ENCODE results near the gene CRACR2B.

The CRACR2B gene

DNA sequence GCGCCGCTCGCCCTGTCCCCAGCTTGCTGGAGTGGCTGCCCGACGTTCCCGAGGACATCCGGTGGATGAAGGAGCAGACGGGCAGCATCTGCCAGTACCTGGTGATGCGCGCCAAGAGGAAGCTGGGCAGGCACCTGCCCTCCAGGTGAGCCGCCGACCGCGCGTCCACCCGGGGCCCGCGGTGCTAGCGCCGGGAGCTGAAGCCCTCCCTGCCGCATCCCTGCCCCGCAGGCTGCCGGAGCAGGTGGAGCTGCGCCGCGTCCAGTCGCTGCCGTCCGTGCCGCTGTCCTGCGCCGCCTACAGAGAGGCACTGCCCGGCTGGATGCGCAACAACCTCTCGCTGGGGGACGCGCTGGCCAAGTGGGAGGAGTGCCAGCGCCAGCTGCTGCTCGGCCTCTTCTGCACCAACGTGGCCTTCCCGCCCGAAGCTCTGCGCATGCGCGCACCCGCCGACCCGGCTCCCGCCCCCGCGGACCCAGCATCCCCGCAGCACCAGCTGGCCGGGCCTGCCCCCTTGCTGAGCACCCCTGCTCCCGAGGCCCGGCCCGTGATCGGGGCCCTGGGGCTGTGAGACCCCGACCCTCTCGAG is 3.3 kb upstream of the CRACR2B start:
- no peaks in the 10 kb centered on the region for H3K36me3 ChIP-seq (ENCODE audit: control insufficient read depth, insufficient read depth, low read length)
- H3K9ac ChIP-seq, result no peak overlapping the region
- H3K79me2 ChIP-seq, result peaks cover 2% of the 10 kb centered on the region
- H3K4me2 ChIP-seq (ENCODE audit: low read length), result no peak overlapping the region
- no peaks in the 10 kb centered on the region for H3K27me3 ChIP-seq (ENCODE audit: control insufficient read depth, insufficient read depth, low read length)
- H3K27ac ChIP-seq, result no peak overlapping the region
- no peaks in the 10 kb centered on the region for H3K9me3 ChIP-seq (ENCODE audit: control insufficient read depth, low read length)
- no peak overlapping the region for H2AFZ ChIP-seq
- no peaks in the 10 kb centered on the region for H3K4me1 ChIP-seq
- TF ChIP-seq, protein P1, sequence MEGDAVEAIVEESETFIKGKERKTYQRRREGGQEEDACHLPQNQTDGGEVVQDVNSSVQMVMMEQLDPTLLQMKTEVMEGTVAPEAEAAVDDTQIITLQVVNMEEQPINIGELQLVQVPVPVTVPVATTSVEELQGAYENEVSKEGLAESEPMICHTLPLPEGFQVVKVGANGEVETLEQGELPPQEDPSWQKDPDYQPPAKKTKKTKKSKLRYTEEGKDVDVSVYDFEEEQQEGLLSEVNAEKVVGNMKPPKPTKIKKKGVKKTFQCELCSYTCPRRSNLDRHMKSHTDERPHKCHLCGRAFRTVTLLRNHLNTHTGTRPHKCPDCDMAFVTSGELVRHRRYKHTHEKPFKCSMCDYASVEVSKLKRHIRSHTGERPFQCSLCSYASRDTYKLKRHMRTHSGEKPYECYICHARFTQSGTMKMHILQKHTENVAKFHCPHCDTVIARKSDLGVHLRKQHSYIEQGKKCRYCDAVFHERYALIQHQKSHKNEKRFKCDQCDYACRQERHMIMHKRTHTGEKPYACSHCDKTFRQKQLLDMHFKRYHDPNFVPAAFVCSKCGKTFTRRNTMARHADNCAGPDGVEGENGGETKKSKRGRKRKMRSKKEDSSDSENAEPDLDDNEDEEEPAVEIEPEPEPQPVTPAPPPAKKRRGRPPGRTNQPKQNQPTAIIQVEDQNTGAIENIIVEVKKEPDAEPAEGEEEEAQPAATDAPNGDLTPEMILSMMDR (IDR thresholded peaks at IDR 0.05), result no peak
- no peak overlapping the region for H3K4me3 ChIP-seq (ENCODE audit: low read depth, low read length)

- Histone ChIP-seq H3K4me1 (no peaks in the 10 kb centered on the region), H3K4me3 (ENCODE audit: low read depth, low read length) (no peak overlapping the region), H3K9ac (no peak overlapping the region), H3K36me3 (ENCODE audit: control insufficient read depth, insufficient read depth, low read length) (no peaks in the 10 kb centered on the region), H3K9me3 (ENCODE audit: control insufficient read depth, low read length) (no peaks in the 10 kb centered on the region), H3K4me2 (ENCODE audit: low read length) (no peak overlapping the region), H3K27ac (no peak overlapping the region), H2AFZ (no peak overlapping the region), H3K79me2 (peaks cover 2% of the 10 kb centered on the region), H3K27me3 (ENCODE audit: control insufficient read depth, insufficient read depth, low read length) (no peaks in the 10 kb centered on the region)
- TF ChIP-seq, protein P1 (IDR thresholded peaks at IDR 0.05), result no peak
Measured at GRCh38 chr11:824942-825341, 2.8 kb upstream of the CRACR2B start.

DNA sequence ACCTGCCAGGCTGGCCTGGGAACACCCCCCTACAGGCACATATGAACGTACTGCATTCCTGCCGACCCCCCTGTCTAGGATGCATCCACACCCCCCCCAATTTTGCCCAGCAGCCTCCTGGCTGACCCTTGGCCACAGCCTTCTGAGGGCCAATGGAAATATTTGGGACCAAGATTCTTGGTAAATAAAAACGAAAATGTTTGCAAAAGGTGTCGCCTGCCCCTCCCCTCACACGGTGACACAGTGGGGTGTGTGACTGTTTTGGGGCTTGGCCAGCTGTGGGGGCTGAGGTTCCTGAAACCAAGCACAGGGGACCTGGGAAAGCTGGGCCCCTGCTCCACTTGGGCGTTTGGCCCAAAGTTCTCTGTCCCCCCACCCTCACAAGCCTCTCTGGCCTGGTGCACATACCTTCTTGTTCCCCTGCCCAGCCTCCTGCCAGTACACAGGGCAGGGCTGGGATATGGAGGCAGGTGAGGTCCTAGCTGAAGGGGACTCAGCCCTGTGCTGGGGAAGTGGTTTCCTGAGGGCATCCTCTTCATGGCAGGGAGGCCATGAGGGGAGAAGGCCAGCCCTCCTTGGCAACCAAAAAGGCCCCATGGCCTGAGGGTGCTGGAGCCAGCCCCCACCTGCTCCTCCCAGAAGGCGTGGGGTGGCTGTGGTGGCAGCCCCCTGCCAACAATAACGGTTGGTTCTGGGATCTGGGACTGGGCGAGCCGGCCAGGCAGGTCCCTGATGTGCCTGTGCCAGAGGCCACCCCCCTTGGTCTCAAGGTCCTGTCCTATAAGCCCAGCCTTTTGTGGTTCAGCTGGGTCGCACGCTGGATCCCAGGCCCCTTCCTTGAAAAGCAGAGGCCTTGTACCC is 2.1 kb upstream of the CRACR2B start:
- Histone ChIP-seq H3K4me3 (ENCODE audit: low read depth, low read length) (no peak overlapping the region), H3K4me1 (no peaks in the 10 kb centered on the region), H3K4me2 (ENCODE audit: low read length) (no peak overlapping the region), H3K79me2 (peaks cover 2% of the 10 kb centered on the region), H2AFZ (no peak overlapping the region), H3K27me3 (ENCODE audit: control insufficient read depth, insufficient read depth, low read length) (no peaks in the 10 kb centered on the region), H3K9me3 (ENCODE audit: control insufficient read depth, low read length) (no peaks in the 10 kb centered on the region), H3K27ac (no peak overlapping the region), H3K9ac (no peak overlapping the region), H3K36me3 (ENCODE audit: control insufficient read depth, insufficient read depth, low read length) (no peaks in the 10 kb centered on the region)
- TF ChIP-seq, protein P1 (IDR thresholded peaks at IDR 0.05), result no peak

- no peak overlapping the region for H3K27ac ChIP-seq
- no peaks in the 10 kb centered on the region for H3K27me3 ChIP-seq (ENCODE audit: control insufficient read depth, insufficient read depth, low read length)
- no peak overlapping the region for H3K4me3 ChIP-seq (ENCODE audit: low read depth, low read length)
- H3K36me3 ChIP-seq (ENCODE audit: control insufficient read depth, insufficient read depth, low read length), result no peaks in the 10 kb centered on the region
- no peak overlapping the region for H2AFZ ChIP-seq
- H3K4me1 ChIP-seq, result no peaks in the 10 kb centered on the region
- no peaks in the 10 kb centered on the region for H3K9me3 ChIP-seq (ENCODE audit: control insufficient read depth, low read length)
- H3K79me2 ChIP-seq, result no peaks in the 10 kb centered on the region
- TF ChIP-seq, protein P1 (IDR thresholded peaks at IDR 0.05), result no peak
- H3K4me2 ChIP-seq (ENCODE audit: low read length), result no peak overlapping the region
- H3K9ac ChIP-seq, result no peak overlapping the region
Measured at GRCh38 chr11:826227-826621, 1.5 kb upstream of the CRACR2B start.

Data from parathyroid adenoma (tissue), 2 donors.